ENCODE measurements around the gene FCER2.

DNA sequence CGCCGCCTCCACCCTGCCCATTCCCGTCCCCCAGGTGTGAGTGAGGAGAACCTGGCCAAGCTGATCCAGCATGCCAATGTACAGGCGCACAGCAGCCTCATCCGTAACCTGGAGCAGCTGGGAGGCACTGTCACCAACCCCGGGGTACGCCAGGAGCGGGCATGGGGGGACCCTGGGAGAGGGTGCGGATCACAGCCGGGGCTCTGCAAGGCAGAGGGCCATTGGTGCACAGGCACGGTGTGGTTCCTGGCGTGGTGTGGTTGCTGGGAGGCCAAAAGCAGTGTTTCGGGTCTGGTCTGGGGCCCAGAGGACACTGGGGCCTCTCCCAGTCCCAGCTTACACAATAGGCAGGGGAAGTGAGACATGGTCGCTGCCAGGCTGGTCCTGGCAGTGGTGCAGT lies 56.8 kb downstream of the FCER2 start:
- TF ChIP-seq, protein P1, sequence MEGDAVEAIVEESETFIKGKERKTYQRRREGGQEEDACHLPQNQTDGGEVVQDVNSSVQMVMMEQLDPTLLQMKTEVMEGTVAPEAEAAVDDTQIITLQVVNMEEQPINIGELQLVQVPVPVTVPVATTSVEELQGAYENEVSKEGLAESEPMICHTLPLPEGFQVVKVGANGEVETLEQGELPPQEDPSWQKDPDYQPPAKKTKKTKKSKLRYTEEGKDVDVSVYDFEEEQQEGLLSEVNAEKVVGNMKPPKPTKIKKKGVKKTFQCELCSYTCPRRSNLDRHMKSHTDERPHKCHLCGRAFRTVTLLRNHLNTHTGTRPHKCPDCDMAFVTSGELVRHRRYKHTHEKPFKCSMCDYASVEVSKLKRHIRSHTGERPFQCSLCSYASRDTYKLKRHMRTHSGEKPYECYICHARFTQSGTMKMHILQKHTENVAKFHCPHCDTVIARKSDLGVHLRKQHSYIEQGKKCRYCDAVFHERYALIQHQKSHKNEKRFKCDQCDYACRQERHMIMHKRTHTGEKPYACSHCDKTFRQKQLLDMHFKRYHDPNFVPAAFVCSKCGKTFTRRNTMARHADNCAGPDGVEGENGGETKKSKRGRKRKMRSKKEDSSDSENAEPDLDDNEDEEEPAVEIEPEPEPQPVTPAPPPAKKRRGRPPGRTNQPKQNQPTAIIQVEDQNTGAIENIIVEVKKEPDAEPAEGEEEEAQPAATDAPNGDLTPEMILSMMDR (IDR thresholded peaks at IDR 0.05) = no peak
- TF ChIP-seq POLR2A (IDR thresholded peaks at IDR 0.05) = no peak

Measured in esophagus squamous epithelium (tissue), 4 donors.